PFSK-1 (cell line): Measurements from ENCODE around the gene NEDD4L.

ENCODE experiments used
- POLR2AphosphoS5 ChIP-seq: IDR thresholded peaks from 2 replicates; pipeline ENCODE4 v1.6.1; 2012; ENCODE audit warnings: low read depth, mild to moderate bottlenecking, control low read depth, low read length, moderate library complexity
- SIN3A ChIP-seq: IDR thresholded peaks from 2 replicates; pipeline ENCODE4 v1.6.1; 2012; ENCODE audit warnings: mild to moderate bottlenecking, low read length, moderate library complexity, borderline replicate concordance; ENCODE audit not compliant: insufficient read depth
- TF ChIP-seq, protein P1 (sequence below), 2 experiments: IDR thresholded peaks; 2 replicates each; pipeline versions ENCODE4 v1.6.1 to v1.8.0; 2011 to 2012; ENCODE audit warnings: low read depth in 2 of 2, low read length in 2 of 2, control low read depth in 1 of 2, inconsistent platforms in 1 of 2, mild to moderate bottlenecking in 1 of 2, moderate library complexity in 1 of 2; ENCODE audit not compliant: insufficient read depth in 1 of 2

DNA sequence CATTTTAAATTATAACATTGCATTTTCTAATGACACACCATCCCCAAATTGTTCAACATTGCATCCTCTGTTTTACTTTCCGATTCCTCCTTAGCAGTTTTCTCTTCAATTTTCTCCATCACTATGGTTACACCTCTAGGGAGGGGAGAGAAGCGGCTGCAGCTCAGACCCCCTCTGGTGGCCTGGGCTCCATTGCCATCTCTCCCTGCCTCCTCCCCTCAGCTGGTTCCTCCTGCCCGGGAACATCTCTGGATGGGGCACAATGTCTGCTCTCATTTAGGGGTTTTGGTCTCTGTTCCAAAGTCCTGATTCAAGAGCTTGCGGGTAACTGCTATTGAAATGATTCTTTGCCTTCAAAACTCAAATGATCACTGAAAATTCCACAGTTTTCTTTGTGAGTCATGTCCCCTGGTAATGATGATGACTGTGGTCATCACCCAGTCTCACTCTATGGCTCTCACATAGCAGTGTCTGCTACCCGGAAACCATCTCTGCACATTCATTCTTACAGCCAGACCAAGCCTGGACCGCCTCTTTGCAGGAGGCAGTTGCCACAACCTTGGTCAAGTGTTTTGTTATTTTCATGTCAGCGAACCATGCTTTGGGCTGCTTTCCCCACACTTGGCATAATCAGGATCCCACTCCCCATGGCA lies 321.0 kb downstream of the NEDD4L start:
- TF ChIP-seq, protein P1, sequence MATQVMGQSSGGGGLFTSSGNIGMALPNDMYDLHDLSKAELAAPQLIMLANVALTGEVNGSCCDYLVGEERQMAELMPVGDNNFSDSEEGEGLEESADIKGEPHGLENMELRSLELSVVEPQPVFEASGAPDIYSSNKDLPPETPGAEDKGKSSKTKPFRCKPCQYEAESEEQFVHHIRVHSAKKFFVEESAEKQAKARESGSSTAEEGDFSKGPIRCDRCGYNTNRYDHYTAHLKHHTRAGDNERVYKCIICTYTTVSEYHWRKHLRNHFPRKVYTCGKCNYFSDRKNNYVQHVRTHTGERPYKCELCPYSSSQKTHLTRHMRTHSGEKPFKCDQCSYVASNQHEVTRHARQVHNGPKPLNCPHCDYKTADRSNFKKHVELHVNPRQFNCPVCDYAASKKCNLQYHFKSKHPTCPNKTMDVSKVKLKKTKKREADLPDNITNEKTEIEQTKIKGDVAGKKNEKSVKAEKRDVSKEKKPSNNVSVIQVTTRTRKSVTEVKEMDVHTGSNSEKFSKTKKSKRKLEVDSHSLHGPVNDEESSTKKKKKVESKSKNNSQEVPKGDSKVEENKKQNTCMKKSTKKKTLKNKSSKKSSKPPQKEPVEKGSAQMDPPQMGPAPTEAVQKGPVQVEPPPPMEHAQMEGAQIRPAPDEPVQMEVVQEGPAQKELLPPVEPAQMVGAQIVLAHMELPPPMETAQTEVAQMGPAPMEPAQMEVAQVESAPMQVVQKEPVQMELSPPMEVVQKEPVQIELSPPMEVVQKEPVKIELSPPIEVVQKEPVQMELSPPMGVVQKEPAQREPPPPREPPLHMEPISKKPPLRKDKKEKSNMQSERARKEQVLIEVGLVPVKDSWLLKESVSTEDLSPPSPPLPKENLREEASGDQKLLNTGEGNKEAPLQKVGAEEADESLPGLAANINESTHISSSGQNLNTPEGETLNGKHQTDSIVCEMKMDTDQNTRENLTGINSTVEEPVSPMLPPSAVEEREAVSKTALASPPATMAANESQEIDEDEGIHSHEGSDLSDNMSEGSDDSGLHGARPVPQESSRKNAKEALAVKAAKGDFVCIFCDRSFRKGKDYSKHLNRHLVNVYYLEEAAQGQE (IDR thresholded peaks at IDR 0.05; ENCODE audit: insufficient read depth in 1 of 2, low read depth in 2 of 2, low read length in 2 of 2): no peak
- TF ChIP-seq SIN3A (no peak), POLR2AphosphoS5 (no peak)
